Measurements from ENCODE around the gene NPSR1.
"Not testable (repeated sequence)": the region's sequence is repeated elsewhere in the genome, so short reads cannot be mapped to it uniquely, and the experiment has no call there.

DNA sequence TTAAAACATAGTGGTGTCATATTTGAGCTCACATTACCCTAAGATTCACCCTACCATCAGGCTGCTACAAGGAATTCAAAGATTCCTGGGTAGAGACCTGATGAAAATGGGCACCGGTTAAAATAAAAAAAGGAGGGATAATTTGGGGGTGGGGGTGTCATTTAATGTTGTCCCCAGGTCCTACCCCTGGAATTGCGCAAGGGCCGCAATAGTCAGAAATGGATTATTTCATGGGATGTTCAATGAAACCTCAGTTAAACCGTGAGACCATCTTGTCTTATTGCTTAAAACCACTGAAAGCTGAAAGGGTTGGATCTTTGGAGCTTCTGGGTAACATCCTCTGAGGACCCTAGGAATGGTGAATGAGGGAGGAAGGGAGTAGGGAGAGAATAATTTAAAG, 216.3 kb downstream of the NPSR1 start:
- TF ChIP-seq, protein P1, sequence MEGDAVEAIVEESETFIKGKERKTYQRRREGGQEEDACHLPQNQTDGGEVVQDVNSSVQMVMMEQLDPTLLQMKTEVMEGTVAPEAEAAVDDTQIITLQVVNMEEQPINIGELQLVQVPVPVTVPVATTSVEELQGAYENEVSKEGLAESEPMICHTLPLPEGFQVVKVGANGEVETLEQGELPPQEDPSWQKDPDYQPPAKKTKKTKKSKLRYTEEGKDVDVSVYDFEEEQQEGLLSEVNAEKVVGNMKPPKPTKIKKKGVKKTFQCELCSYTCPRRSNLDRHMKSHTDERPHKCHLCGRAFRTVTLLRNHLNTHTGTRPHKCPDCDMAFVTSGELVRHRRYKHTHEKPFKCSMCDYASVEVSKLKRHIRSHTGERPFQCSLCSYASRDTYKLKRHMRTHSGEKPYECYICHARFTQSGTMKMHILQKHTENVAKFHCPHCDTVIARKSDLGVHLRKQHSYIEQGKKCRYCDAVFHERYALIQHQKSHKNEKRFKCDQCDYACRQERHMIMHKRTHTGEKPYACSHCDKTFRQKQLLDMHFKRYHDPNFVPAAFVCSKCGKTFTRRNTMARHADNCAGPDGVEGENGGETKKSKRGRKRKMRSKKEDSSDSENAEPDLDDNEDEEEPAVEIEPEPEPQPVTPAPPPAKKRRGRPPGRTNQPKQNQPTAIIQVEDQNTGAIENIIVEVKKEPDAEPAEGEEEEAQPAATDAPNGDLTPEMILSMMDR (IDR thresholded peaks at IDR 0.05), result not testable (repeated sequence)
- not testable (repeated sequence) for TF ChIP-seq POLR2A (IDR thresholded peaks at IDR 0.05)
